GM19372 (cell line): ENCODE results near the gene MYO16.
A peak's percentile ranks its signal among the peaks of the same experiment; 100 is the strongest.

ENCODE experiments used
- ATAC-seq: cut with Tn5 transposase; IDR thresholded peaks from one replicate; pipeline ENCODE4 v1.9.1; 2021; ENCODE audit warnings: mild to moderate bottlenecking, low read depth, moderate library complexity; ENCODE audit not compliant: unreplicated experiment

Gene MYO16

GRCh38 chr13:109160357-109160756 lies 530.9 kb downstream of the MYO16 start:
- ATAC-seq = peak; percentile 24

- no peak for ATAC-seq
Measured at GRCh38 chr13:109160887-109161669, 531.7 kb downstream of the MYO16 start.

- peak; percentile 80 for ATAC-seq
Measured at GRCh38 chr13:109162248-109163036, 533.0 kb downstream of the MYO16 start.

GRCh38 chr13:109163037-109163379 lies 533.6 kb downstream of the MYO16 start:
- no peak for ATAC-seq

GRCh38 chr13:109165417-109165904 lies 536.0 kb downstream of the MYO16 start:
- ATAC-seq = no peak

GRCh38 chr13:109166804-109167203 lies 537.4 kb downstream of the MYO16 start:
- ATAC-seq = peak; percentile 19

- ATAC-seq = no peak
Measured at GRCh38 chr13:109172136-109172535, 542.7 kb downstream of the MYO16 start.

GRCh38 chr13:109175666-109176065 lies 546.3 kb downstream of the MYO16 start:
- no peak for ATAC-seq

GRCh38 chr13:109180905-109181425 lies 551.6 kb downstream of the MYO16 start:
- ATAC-seq = no peak

- ATAC-seq = no peak
Measured at GRCh38 chr13:109182777-109183465, 553.5 kb downstream of the MYO16 start.

- ATAC-seq = no peak
Measured at GRCh38 chr13:109191413-109191812, 562.0 kb downstream of the MYO16 start.

- ATAC-seq = no peak
Measured at GRCh38 chr13:109192306-109192705, 562.9 kb downstream of the MYO16 start.

GRCh38 chr13:109196948-109197347 lies 567.5 kb downstream of the MYO16 start:
- no peak for ATAC-seq

GRCh38 chr13:109198585-109198984 lies 569.2 kb downstream of the MYO16 start:
- no peak for ATAC-seq

- no peak for ATAC-seq
Measured at GRCh38 chr13:109199280-109199679, 569.9 kb downstream of the MYO16 start.

- no peak for ATAC-seq
Measured at GRCh38 chr13:109200556-109200955, 571.1 kb downstream of the MYO16 start.

- no peak for ATAC-seq
Measured at GRCh38 chr13:109203587-109203986, 574.2 kb downstream of the MYO16 start.

GRCh38 chr13:109204252-109204651 lies 574.8 kb downstream of the MYO16 start:
- no peak for ATAC-seq

- no peak for ATAC-seq
Measured at GRCh38 chr13:109204657-109205056, 575.2 kb downstream of the MYO16 start.

GRCh38 chr13:109205315-109205714 lies 575.9 kb downstream of the MYO16 start:
- ATAC-seq = no peak

GRCh38 chr13:109206616-109207015 lies 577.2 kb downstream of the MYO16 start:
- ATAC-seq = no peak
